ENCODE results near the gene VPS52. TPM values are rescaled to one million over a fixed set of nuclear protein-coding genes. Genes with fewer than 3 reads are reported as not detected.

The VPS52 gene
- total RNA-seq, 1 donor from 2014 or later, result 36.0 TPM

DNA sequence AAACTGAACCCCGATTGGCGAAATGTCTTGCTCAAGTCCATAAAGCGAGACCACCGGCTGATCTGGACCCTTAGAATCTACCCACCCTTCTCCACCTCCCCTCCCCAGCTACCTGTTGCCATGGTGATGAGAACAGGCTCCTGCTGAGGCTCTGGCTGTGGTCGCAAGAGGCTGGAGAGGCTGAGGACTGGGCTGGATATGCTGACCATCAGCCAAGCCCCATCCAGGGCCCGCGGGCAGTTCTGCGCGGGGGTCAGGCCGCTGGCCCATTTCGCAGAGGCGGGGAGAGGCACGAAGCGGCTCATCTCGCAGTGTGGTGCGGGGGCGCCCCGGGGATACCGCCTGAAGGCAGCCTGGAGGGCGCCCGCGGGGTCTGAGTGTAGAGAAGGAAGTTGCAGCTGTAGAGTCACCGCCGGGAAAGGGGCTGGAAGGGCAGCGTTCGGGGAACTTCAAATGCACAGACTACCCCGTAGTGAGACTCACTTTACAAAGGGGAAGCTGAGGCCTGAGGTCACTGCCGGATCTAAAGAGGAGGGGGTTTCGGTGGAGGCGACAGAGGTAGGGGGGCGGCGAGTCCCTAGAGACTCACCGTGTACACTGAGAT is 41.5 kb upstream of the VPS52 start:
- Mint-ChIP-seq H3K27me3 (ENCODE audit: low read depth) (no peaks in the 10 kb centered on the region), H3K36me3 (ENCODE audit: low read depth) (peaks cover 2% of the 10 kb centered on the region), H3K4me3 (ENCODE audit: unreplicated experiment) (peak overlapping the region; percentile 97), H3K27ac (ENCODE audit: unreplicated experiment) (peak overlapping the region; percentile 98), H3K4me1 (ENCODE audit: low read depth) (peaks cover 49% of the 10 kb centered on the region), H3K9me3 (ENCODE audit: low read depth) (no peaks in the 10 kb centered on the region)
- DNase-seq (ENCODE audit: low spot score), result no peak
- TF ChIP-seq, protein P1, sequence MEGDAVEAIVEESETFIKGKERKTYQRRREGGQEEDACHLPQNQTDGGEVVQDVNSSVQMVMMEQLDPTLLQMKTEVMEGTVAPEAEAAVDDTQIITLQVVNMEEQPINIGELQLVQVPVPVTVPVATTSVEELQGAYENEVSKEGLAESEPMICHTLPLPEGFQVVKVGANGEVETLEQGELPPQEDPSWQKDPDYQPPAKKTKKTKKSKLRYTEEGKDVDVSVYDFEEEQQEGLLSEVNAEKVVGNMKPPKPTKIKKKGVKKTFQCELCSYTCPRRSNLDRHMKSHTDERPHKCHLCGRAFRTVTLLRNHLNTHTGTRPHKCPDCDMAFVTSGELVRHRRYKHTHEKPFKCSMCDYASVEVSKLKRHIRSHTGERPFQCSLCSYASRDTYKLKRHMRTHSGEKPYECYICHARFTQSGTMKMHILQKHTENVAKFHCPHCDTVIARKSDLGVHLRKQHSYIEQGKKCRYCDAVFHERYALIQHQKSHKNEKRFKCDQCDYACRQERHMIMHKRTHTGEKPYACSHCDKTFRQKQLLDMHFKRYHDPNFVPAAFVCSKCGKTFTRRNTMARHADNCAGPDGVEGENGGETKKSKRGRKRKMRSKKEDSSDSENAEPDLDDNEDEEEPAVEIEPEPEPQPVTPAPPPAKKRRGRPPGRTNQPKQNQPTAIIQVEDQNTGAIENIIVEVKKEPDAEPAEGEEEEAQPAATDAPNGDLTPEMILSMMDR (IDR thresholded peaks at IDR 0.05), result no peak

DNA sequence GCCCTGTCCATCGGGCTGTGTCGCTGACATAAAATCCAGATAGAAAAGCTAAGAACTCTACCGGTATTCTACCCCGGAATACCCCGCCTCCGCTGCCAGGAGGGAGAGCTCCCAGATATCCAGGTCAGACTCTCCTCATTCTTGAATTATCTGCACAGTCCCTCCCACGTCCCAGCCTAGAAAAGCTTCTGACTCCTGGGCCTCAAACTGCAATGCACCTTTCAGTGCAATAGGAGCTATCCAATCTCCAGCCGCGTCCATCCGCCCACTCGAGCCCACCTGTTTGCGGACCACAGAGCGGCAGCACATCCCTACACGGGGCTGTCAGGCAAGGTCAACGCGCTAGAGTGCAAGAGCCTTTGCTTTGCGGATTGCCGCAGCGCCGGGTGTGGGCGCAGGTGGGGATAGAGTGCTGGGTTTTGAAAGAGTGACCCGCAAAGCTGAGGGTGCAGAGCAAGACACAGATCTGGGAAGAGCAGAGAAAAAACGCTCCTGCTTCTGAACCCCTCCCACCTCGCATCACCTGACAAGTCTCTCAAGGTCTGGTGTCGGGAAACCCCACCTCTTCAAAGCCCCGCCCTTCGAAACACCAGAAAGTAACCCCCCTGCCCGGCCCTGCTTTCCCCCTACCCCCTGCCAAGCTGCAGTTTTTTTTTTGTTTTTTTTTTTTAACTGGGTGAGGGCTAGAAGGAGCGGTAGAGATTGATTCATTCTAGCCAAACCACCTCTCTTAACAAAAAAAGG is 40.9 kb upstream of the VPS52 start:
- H3K4me3 Mint-ChIP-seq (ENCODE audit: unreplicated experiment), result peak overlapping the region; percentile 97
- no peaks in the 10 kb centered on the region for H3K9me3 Mint-ChIP-seq (ENCODE audit: low read depth)
- TF ChIP-seq, protein P1 (IDR thresholded peaks at IDR 0.05), result no peak
- peaks cover 1% of the 10 kb centered on the region for H3K36me3 Mint-ChIP-seq (ENCODE audit: low read depth)
- H3K27ac Mint-ChIP-seq (ENCODE audit: unreplicated experiment), result peak overlapping the region; percentile 98
- no peak for DNase-seq (ENCODE audit: low spot score)
- peaks cover 46% of the 10 kb centered on the region for H3K4me1 Mint-ChIP-seq (ENCODE audit: low read depth)
- H3K27me3 Mint-ChIP-seq (ENCODE audit: low read depth), result no peaks in the 10 kb centered on the region

DNA sequence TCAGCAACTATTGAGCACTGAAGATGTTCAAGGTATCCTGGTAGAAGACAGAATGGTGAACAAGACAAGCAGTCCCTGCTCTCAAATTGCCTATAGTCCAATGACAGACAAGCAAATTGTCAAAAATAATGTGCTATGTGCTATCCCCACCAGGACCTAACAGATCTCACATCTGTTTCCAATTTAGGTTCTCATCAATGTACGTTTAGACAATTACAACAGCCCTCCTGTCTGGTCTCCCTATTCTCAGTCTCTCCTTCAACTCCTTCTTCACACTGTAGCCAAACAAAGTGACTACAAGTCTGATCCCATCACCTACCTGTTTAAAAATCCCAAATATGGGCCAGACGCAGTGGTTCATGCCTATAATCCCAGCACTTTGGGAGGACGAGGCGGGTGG is 34.7 kb upstream of the VPS52 start:
- H3K9me3 Mint-ChIP-seq (ENCODE audit: low read depth), result no peaks in the 10 kb centered on the region
- no peaks in the 10 kb centered on the region for H3K27me3 Mint-ChIP-seq (ENCODE audit: low read depth)
- H3K27ac Mint-ChIP-seq (ENCODE audit: unreplicated experiment), result peak overlapping the region; percentile 27
- no peak for DNase-seq (ENCODE audit: low spot score)
- no peak overlapping the region for H3K4me3 Mint-ChIP-seq (ENCODE audit: unreplicated experiment)
- peaks cover 11% of the 10 kb centered on the region for H3K36me3 Mint-ChIP-seq (ENCODE audit: low read depth)
- TF ChIP-seq, protein P1 (IDR thresholded peaks at IDR 0.05), result no peak
- H3K4me1 Mint-ChIP-seq (ENCODE audit: low read depth), result peaks cover 5% of the 10 kb centered on the region

DNA sequence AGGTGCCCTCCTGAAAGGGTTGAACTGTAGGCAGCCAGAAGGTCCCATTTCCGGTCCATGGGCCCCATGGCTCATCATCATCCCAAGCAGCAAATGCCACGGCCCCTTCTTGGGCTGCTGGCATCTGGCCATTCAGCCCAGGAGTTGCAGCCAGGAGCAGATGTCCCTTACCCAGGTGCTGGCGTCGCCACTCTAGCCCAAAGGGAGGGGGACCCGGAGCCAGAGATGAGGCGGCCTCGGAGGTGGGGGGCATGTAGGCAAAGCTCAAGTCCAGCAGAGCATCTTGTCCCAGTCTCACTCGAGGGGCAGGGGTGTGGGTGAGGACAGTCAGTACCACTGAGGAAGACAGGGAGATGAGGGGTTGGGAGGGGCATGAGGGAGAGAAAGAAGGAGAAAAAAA is 33.4 kb upstream of the VPS52 start:
- DNase-seq (ENCODE audit: low spot score), result no peak
- H3K4me1 Mint-ChIP-seq (ENCODE audit: low read depth), result peaks cover 17% of the 10 kb centered on the region
- TF ChIP-seq, protein P1 (IDR thresholded peaks at IDR 0.05), result no peak
- H3K27ac Mint-ChIP-seq (ENCODE audit: unreplicated experiment), result no peak overlapping the region
- no peaks in the 10 kb centered on the region for H3K9me3 Mint-ChIP-seq (ENCODE audit: low read depth)
- no peak overlapping the region for H3K4me3 Mint-ChIP-seq (ENCODE audit: unreplicated experiment)
- H3K27me3 Mint-ChIP-seq (ENCODE audit: low read depth), result no peaks in the 10 kb centered on the region
- H3K36me3 Mint-ChIP-seq (ENCODE audit: low read depth), result peaks cover 12% of the 10 kb centered on the region

DNA sequence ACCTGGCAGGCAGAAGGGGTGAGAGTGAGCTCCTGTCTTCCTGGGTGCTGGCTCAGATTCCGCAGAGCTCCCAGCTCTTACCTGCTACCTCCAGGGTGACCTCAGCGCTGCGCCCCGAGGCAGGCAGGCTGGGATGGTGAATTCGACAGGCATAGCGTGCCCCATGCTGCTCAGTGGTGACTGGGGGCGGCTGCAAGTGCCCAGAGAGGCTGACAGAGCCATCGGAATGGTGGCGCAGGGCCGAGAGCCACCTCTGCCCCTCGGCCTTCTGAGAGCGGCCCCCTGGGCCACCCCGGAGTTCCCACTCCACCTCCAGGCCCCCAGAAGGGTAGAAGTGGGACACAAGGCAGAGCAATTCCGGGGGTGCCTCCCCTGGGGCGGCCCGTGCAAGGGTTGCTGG is 32.5 kb upstream of the VPS52 start:
- Mint-ChIP-seq H3K36me3 (ENCODE audit: low read depth) (peaks cover 12% of the 10 kb centered on the region), H3K27ac (ENCODE audit: unreplicated experiment) (no peak overlapping the region), H3K4me3 (ENCODE audit: unreplicated experiment) (no peak overlapping the region), H3K4me1 (ENCODE audit: low read depth) (peaks cover 21% of the 10 kb centered on the region), H3K9me3 (ENCODE audit: low read depth) (no peaks in the 10 kb centered on the region), H3K27me3 (ENCODE audit: low read depth) (no peaks in the 10 kb centered on the region)
- no peak for DNase-seq (ENCODE audit: low spot score)
- TF ChIP-seq, protein P1 (IDR thresholded peaks at IDR 0.05), result no peak

Measured in chondrocyte (in vitro differentiated cells).